Measurements from ENCODE around the gene TCF12. TPM values are rescaled to one million over a fixed set of nuclear protein-coding genes. Genes with fewer than 3 reads are reported as not detected.

TCF12 gene
- polyA plus RNA-seq, 1 donor (not counting 4 experiments of a cell fraction or from before 2014, with no cell fraction given): 48.3 TPM

DNA sequence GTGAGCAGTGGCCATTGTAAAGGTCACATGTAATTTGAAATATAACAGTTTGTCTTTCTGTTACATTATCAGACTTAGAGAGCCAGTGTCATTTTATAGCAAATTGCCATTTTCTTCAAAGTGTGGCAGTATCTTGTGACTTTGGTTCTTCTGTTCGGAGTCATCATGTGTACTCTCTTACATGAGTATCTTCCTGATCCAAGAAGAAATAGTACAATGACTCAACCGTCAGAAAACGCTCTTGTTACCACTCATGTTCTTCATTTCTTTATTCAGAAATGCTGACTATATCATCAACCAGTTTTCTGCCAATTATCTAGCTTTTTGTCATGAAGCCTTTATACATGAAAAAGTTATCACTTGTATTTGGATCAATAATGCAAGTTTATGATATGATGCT, 364.2 kb downstream of the TCF12 start:
- no peak overlapping the region for H2AFZ ChIP-seq (ENCODE audit: control insufficient read depth, low read length)
- TF ChIP-seq, protein P1, sequence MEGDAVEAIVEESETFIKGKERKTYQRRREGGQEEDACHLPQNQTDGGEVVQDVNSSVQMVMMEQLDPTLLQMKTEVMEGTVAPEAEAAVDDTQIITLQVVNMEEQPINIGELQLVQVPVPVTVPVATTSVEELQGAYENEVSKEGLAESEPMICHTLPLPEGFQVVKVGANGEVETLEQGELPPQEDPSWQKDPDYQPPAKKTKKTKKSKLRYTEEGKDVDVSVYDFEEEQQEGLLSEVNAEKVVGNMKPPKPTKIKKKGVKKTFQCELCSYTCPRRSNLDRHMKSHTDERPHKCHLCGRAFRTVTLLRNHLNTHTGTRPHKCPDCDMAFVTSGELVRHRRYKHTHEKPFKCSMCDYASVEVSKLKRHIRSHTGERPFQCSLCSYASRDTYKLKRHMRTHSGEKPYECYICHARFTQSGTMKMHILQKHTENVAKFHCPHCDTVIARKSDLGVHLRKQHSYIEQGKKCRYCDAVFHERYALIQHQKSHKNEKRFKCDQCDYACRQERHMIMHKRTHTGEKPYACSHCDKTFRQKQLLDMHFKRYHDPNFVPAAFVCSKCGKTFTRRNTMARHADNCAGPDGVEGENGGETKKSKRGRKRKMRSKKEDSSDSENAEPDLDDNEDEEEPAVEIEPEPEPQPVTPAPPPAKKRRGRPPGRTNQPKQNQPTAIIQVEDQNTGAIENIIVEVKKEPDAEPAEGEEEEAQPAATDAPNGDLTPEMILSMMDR (optimal IDR thresholded peaks at IDR 0.05 in 1 of 3, IDR thresholded peaks at IDR 0.05 in 1 of 3, conservative IDR thresholded peaks at IDR 0.05 in 1 of 3; ENCODE audit: extremely low read depth in 1 of 3, insufficient read depth in 2 of 3, low read length in 3 of 3): no peak
- no peak for TF ChIP-seq EZH2 (IDR thresholded peaks at IDR 0.05; ENCODE audit: low read length)
- dilution Hi-C loops (cut with MboI; ENCODE audit: extremely low pct_ligation_motif_present, low sequenced_read_pairs): no loop called here
- peaks cover 3 to 10% of the 10 kb centered on the region in 2 experiments for H3K36me3 ChIP-seq (ENCODE audit: control insufficient read depth in 2 of 2, extremely low read depth in 1 of 2, insufficient read depth in 2 of 2, low read length in 2 of 2)
- H3K4me2 ChIP-seq (ENCODE audit: control insufficient read depth, extremely low read depth, insufficient read depth, low read depth, low read length): no peak overlapping the region
- H3K9me1 ChIP-seq (ENCODE audit: control insufficient read depth, extremely low read depth, insufficient read depth, low read length): no peaks in the 10 kb centered on the region
- no peaks in the 10 kb centered on the region for H3K9me3 ChIP-seq (ENCODE audit: control insufficient read depth, low read depth, low read length)
- no peaks in the 10 kb centered on the region for H3K4me1 ChIP-seq (ENCODE audit: control insufficient read depth, extremely low read depth, insufficient read depth, low read length)
- no peak overlapping the region for H3K9ac ChIP-seq (ENCODE audit: control insufficient read depth, extremely low read depth, insufficient read depth, low read length)
- no peaks in the 10 kb centered on the region for H4K20me1 ChIP-seq (ENCODE audit: control insufficient read depth, extremely low read depth, insufficient read depth, low read length)
- FAIRE-seq (no peak), DNase-seq (ENCODE audit: low read depth, low spot score) (no peak)
- no peaks in the 10 kb centered on the region for H3K79me2 ChIP-seq (ENCODE audit: control insufficient read depth, insufficient read depth, low read length)
- H3K27me3 ChIP-seq (ENCODE audit: control insufficient read depth, extremely low read depth, insufficient read depth, low read length): no peaks in the 10 kb centered on the region
- no peak overlapping the region for H3K27ac ChIP-seq (ENCODE audit: control insufficient read depth, insufficient read depth, low read length)
- H3K4me3 ChIP-seq (ENCODE audit: control insufficient read depth in 2 of 3, extremely low read depth in 1 of 3, insufficient read depth in 2 of 3, low read depth in 1 of 3, low read length in 3 of 3): no peak overlapping the region

DNA sequence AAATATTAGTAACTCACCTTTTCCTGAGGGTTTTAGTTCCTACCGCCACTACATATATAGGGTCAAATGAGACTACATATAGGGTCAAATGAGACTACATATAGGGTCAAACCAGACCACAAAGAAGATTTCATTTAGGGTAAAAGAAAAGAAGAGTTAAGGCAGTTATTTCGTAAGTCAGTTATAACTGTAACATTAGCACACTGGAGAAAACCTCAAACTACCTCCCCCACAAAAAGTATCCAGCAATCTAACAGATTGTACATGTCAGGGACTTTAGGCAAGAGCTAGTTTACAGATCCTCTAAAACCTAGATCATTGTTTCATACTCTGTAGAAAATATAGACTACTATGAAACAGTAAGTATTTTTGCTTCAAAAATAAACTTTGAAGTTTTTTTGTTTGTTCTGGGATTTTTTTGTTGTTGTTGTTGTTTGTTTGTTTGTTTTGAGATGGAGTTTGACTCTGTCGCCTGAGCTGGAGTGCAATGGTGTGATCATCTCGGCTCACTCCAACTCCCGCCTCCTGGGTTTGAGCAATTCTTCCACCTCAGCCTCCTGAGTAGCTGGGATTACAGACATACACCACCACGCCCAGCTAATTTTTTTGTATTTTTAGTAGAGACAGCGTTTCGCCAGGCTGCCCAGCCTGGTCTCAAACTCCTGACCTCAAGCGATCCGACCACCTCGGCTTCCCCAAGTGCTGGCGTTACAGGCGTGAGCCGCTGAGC, 365.5 kb downstream of the TCF12 start:
- Histone ChIP-seq H4K20me1 (ENCODE audit: control insufficient read depth, extremely low read depth, insufficient read depth, low read length) (no peaks in the 10 kb centered on the region), H3K4me3 (ENCODE audit: control insufficient read depth in 2 of 3, extremely low read depth in 1 of 3, insufficient read depth in 2 of 3, low read depth in 1 of 3, low read length in 3 of 3) (no peak overlapping the region), H3K4me2 (ENCODE audit: control insufficient read depth, extremely low read depth, insufficient read depth, low read depth, low read length) (no peak overlapping the region), H3K36me3 (ENCODE audit: control insufficient read depth in 2 of 2, extremely low read depth in 1 of 2, insufficient read depth in 2 of 2, low read length in 2 of 2) (peaks cover 3 to 10% of the 10 kb centered on the region in 2 experiments), H2AFZ (ENCODE audit: control insufficient read depth, low read length) (no peak overlapping the region), H3K4me1 (ENCODE audit: control insufficient read depth, extremely low read depth, insufficient read depth, low read length) (no peaks in the 10 kb centered on the region), H3K27me3 (ENCODE audit: control insufficient read depth, extremely low read depth, insufficient read depth, low read length) (no peaks in the 10 kb centered on the region), H3K9ac (ENCODE audit: control insufficient read depth, extremely low read depth, insufficient read depth, low read length) (no peak overlapping the region), H3K9me1 (ENCODE audit: control insufficient read depth, extremely low read depth, insufficient read depth, low read length) (no peaks in the 10 kb centered on the region), H3K79me2 (ENCODE audit: control insufficient read depth, insufficient read depth, low read length) (no peaks in the 10 kb centered on the region), H3K9me3 (ENCODE audit: control insufficient read depth, low read depth, low read length) (no peaks in the 10 kb centered on the region), H3K27ac (ENCODE audit: control insufficient read depth, insufficient read depth, low read length) (no peak overlapping the region)
- FAIRE-seq (no peak), DNase-seq (ENCODE audit: low read depth, low spot score) (no peak)
- dilution Hi-C loops (cut with MboI; ENCODE audit: extremely low pct_ligation_motif_present, low sequenced_read_pairs): no loop called here
- TF ChIP-seq, protein P1 (optimal IDR thresholded peaks at IDR 0.05 in 1 of 3, IDR thresholded peaks at IDR 0.05 in 1 of 3, conservative IDR thresholded peaks at IDR 0.05 in 1 of 3; ENCODE audit: extremely low read depth in 1 of 3, insufficient read depth in 2 of 3, low read length in 3 of 3): no peak
- no peak for TF ChIP-seq EZH2 (IDR thresholded peaks at IDR 0.05; ENCODE audit: low read length)

Measured in keratinocyte (primary cell).